IPS-15b (cell line): ENCODE measurements around the gene MRPL9.
"Not testable (repeated sequence)": the region's sequence is repeated elsewhere in the genome, so short reads cannot be mapped to it uniquely, and the experiment has no call there.

ENCODE experiments used
- H3K27me3 ChIP-seq: one replicate; pipeline ENCODE4 v1.6.1; 2013; ENCODE audit warnings: low read length; ENCODE audit not compliant: control insufficient read depth, insufficient read depth
- H3K36me3 ChIP-seq: one replicate; pipeline ENCODE4 v1.6.1; 2013; ENCODE audit warnings: low read length; ENCODE audit not compliant: control insufficient read depth, insufficient read depth
- H3K4me1 ChIP-seq: one replicate; pipeline ENCODE4 v1.6.1; 2013; ENCODE audit warnings: mild to moderate bottlenecking, low read length; ENCODE audit not compliant: control insufficient read depth, insufficient read depth
- H3K4me3 ChIP-seq: one replicate; pipeline ENCODE4 v1.5.1; 2013; ENCODE audit warnings: low read depth, low read length
- H3K9ac ChIP-seq: one replicate; pipeline ENCODE4 v1.6.1; 2013; ENCODE audit warnings: low read depth, mild to moderate bottlenecking, low read length
- H3K9me3 ChIP-seq: one replicate; pipeline ENCODE4 v1.6.1; 2013; ENCODE audit warnings: mild to moderate bottlenecking, low read length; ENCODE audit not compliant: control insufficient read depth, insufficient read depth

The MRPL9 gene

DNA sequence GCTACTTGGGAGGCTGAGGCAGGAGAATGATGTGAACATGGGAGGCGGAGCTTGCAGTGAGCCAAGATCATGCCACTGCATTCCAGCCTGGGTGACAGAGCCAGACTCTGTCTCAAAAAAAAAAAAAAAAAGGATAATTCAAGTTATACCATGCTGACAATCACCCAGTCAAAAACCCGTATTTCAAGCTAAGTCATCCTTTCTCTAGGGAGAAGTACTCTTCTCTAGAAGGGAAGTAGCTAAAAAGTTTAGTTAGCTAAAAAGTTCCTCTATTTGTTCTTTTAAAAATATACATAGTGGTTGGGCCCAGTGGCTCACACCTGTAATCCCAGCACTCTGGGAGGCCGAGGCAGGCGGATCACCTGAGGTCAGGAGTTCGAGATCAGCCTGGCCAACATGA is 17.4 kb upstream of the MRPL9 start:
- H3K36me3 ChIP-seq, H3K9ac ChIP-seq, H3K4me3 ChIP-seq, H3K9me3 ChIP-seq, H3K27me3 ChIP-seq, H3K4me1 ChIP-seq: not testable (repeated sequence)

DNA sequence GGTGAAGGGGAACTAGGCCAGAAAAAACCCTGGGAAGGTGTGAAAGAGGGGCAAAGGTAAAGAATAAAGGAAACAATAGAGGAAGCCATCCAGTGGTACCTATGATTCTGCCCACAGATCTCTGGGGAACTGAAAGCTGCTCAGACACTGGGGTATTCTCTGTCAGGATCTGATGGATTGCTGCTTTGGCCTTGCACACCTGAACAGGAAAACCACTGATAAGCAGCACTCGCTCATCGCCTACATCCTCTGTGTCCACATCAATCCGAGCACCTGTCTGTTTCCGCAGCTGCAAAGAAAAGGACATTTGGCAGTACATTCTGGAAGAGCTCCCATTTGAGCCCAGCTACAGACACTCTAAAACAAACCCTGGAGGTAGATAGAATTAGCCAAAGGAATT is 16.6 kb upstream of the MRPL9 start:
- Histone ChIP-seq H3K27me3 (no peaks in the 10 kb centered on the region), H3K4me3 (no peak overlapping the region), H3K36me3 (no peaks in the 10 kb centered on the region), H3K9ac (no peak overlapping the region), H3K9me3 (no peaks in the 10 kb centered on the region), H3K4me1 (no peaks in the 10 kb centered on the region)

DNA sequence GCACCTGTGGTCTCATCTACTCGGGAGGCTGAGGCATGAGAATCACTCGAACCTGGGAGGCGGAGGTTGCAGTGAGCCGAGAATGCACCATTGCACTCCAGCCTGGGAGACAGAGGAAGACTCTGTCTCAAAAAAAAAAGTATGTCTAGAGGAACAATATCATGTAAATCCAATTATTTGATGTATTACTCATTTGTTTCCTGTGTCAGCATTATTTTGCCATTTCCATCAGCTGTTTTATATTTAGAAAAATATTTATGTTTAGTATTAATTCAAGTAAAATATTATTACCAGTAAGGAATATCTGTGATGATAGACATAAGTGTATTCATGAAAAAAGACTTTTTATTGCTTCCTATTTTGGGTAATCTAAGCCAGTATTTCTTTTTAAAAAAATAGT is 14.0 kb upstream of the MRPL9 start:
- Histone ChIP-seq H3K4me1 (no peaks in the 10 kb centered on the region), H3K27me3 (no peaks in the 10 kb centered on the region), H3K4me3 (no peak overlapping the region), H3K9ac (no peak overlapping the region), H3K36me3 (peaks cover 6% of the 10 kb centered on the region), H3K9me3 (no peaks in the 10 kb centered on the region)

DNA sequence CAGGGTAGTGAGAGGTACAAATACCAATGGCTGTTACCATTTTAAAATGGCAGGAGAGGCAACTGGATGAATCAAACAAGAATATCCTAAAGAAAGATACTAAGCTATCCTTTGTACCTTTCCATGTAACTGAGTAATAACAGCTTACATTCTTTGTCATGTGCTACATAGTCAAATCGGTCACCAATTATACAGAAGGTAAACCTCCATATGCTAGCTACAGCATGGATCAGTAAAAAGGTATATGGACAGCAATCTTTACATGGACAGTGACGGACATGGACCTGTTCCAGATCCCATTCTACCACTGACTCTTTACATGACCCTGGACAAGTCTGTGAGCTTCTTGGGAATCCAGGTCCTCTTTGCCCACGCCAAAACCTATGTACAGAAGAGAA is 13.4 kb upstream of the MRPL9 start:
- no peak overlapping the region for H3K9ac ChIP-seq
- H3K4me3 ChIP-seq: no peak overlapping the region
- no peaks in the 10 kb centered on the region for H3K4me1 ChIP-seq
- H3K9me3 ChIP-seq: no peaks in the 10 kb centered on the region
- H3K36me3 ChIP-seq: peaks cover 6% of the 10 kb centered on the region
- no peaks in the 10 kb centered on the region for H3K27me3 ChIP-seq

DNA sequence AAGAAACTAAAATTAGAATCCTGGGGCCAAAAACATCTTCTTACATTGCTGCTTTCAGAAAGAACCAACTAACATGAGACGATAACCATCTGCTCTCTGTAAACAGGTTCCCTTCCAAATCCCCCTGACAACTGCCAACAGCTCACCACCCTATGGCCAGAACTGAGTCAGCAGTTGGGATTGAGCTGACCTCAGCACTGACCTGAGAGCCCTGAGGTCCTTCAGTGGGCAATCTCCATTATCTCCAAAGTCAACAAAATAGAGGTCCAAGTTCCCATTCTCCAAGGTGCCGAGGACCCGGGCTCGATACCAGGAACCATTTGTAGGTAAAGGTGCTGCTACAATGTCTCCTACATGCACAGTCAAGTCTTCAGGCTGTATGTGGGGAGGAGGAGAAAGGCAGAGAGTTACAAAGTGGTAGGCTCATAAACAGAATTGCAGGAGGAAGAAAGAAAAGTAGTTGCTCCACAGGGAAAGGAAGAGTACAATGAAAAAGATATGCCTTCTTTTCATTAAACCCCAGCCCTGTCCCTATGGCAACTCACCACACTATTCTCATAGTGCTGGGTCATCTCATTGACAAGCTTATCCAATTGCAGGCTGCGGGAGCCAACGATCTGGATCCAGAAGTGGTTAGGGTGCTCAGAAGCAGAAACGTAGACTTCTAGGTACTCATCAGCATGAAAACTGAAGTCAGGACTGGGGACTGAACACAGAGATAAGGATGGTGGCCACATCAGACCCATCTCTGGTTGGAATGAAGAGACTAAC is 12.8 kb upstream of the MRPL9 start:
- Histone ChIP-seq H3K27me3 (no peaks in the 10 kb centered on the region), H3K36me3 (peaks cover 6% of the 10 kb centered on the region), H3K9ac (no peak overlapping the region), H3K4me1 (no peaks in the 10 kb centered on the region), H3K9me3 (no peaks in the 10 kb centered on the region), H3K4me3 (no peak overlapping the region)

DNA sequence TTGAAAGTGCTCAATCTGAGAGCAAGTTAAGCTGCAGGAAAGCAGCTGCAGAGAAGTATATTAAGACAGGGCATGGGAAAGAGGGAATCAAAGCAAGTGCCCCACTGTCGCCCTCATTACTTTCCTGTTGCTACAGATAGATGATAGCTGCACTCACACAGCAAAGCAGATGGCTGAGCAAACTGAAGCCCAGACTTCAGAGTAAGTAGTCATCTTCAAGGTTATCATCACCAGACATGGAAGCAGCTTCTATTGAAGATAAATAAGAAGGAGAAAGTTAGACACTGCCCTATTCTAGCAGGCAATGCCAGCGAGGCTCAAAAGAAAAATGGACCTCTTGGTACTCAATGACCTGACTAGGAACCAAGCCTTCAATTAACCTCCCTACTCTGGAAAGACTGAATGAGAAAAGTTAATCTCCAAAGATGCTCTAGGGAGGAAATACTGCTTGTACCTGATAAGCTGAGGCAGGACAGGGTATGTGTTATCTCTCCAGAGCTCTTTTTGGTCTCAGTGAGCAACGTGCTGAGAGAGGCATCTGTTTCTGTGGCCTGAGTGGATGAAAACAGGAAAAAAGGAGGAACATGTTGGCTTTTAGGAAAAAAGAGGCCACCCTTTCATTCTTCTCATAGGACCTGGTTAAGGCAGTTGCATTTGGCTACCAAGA is 11.1 kb upstream of the MRPL9 start:
- Histone ChIP-seq H3K4me1 (no peaks in the 10 kb centered on the region), H3K9ac (no peak overlapping the region), H3K36me3 (peaks cover 6% of the 10 kb centered on the region), H3K4me3 (no peak overlapping the region), H3K27me3 (no peaks in the 10 kb centered on the region), H3K9me3 (no peaks in the 10 kb centered on the region)

DNA sequence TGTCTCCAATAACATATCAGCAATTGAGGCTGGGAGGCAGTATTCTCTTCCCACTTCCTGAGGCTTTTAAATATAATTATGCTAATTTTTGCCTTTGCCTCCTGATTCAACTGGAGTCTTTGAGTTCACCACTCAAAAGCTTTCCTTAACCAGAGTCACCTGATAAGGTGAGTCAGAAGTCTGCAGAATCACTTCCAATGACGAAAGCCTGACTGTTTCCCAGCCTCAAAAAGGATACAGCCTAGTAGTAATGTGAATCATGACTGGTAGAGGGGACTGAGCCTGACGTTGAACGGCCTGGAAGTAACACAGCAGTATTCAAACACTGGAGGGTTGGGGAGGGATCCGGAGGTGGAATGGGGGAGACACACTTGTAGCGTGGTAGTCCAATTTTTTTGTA is 10.4 kb upstream of the MRPL9 start:
- H3K36me3 ChIP-seq: peaks cover 6% of the 10 kb centered on the region
- H3K9ac ChIP-seq: no peak overlapping the region

DNA sequence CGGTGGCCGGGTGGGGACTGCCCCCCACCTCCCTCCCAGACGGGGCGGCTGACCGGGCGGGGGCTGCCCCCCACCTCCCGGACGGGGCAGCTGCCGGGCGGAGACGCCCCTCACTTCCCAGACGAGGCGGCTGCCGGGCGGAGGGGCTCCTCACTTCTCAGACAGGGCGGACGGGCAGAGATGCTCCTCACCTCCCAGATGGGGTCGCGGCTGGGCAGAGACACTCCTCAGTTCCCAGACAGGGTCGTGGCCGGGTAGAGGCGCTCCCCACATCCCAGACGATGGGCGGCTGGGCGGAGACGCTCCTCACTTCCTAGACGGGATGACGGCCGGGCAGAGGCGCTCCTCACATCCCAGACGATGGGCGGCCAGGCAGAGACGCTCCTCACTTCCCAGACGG is 6.0 kb upstream of the MRPL9 start:
- not testable (repeated sequence) for H3K27me3 ChIP-seq, H3K36me3 ChIP-seq, H3K9me3 ChIP-seq, H3K4me3 ChIP-seq, H3K4me1 ChIP-seq, H3K9ac ChIP-seq

More for the DNA sequence above, 10.4 kb upstream of the MRPL9 start:
- H3K4me1 ChIP-seq: no peaks in the 10 kb centered on the region
- no peaks in the 10 kb centered on the region for H3K27me3 ChIP-seq
- no peaks in the 10 kb centered on the region for H3K9me3 ChIP-seq
- no peak overlapping the region for H3K4me3 ChIP-seq

DNA sequence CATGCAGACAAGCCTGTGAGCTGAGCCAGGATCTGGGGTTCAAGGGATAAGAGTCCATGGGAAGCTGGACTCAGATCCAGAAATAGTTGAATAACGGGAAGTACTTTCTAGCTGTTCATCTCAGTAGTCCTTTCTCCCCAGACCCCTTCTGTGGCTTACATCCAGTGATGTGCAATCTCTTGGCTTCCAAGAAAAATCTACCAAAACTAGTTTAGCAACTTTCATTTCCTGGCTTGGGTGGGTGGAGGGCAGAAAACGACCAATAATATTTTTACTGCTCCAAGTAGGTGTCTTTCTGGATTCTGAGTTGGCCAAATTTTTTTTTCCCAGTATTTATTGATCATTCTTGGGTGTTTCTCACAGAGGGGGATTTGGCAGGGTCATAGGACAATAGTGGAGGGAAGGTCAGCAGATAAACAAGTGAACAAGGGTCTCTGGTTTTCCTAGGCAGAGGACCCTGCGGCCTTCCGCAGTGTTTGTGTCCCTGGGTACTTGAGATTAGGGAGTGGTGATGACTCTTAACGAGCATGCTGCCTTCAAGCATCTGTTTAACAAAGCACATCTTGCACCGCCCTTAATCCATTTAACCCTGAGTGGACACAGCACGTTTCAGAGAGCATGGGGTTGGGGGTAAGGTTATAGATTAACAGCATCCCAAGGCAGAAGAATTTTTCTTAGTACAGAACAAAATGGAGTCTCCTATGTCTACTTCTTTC is 5.2 kb upstream of the MRPL9 start:
- H3K9ac ChIP-seq, H3K27me3 ChIP-seq, H3K9me3 ChIP-seq, H3K36me3 ChIP-seq, H3K4me1 ChIP-seq, H3K4me3 ChIP-seq: not testable (repeated sequence)

DNA sequence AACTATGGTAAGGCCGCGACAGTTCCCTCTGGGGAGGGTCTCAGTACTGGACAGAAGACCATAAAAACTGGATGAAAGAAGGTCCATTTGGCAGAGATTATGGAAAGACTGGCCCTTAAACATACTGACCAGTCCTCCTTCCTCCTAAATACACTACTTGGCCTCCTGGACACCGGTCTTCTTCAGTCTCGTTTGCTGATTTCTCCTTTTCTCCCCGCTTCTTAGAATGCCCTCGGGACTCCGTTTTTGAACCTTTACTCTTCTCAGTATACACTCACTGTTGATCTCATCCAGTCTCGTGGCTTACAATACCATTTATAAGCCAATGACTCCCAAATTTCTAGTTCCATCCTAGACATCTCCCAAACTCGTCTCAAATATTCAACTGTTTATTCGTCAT is 694 bp upstream of the MRPL9 start:
- H3K4me1 ChIP-seq: peaks cover 7% of the 10 kb centered on the region
- H3K9ac ChIP-seq: peak overlapping the region; percentile 81
- peak overlapping the region; percentile 83 for H3K4me3 ChIP-seq
- peaks cover 7% of the 10 kb centered on the region for H3K36me3 ChIP-seq
- no peaks in the 10 kb centered on the region for H3K9me3 ChIP-seq
- no peaks in the 10 kb centered on the region for H3K27me3 ChIP-seq

DNA sequence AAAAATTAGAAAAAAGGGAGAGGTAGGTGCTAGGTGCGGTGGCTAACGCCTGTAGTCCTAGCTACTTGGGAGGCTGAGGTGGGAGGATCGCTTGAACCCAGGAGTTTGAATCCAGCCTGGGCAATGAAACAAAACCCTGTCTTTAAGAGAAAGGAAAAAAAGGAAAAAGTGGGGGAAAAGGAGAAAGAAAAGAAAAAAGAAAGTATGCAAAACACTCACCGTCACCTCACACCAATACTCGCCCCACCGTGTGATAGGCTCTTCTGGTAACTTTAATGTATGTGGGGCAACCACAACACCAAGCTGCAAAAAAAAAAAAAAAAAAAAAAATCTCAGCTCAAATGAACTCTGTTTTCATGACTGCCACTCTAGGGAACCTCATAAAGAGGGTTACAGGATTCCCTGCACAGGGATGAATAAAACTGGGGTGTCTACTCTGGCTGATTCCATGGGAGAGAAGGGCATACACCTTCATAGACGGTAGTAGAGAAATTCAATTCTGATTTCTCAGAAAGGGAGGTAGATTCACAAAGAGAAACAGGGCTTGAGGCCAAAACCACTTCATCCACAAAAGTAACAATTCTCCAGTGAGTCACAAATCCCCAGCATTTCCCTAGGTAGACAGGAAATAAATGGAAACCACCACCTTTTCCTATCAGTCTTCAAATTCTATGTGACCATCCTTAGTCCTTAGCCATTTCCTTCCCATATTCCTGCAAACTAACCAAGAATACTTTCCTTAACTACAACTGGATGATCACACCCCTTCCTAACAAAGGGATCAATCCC is 2.5 kb downstream of the MRPL9 start:
- Histone ChIP-seq H3K9ac (no peak overlapping the region), H3K36me3 (peaks cover 10% of the 10 kb centered on the region), H3K4me3 (no peak overlapping the region), H3K4me1 (peaks cover 7% of the 10 kb centered on the region), H3K27me3 (no peaks in the 10 kb centered on the region), H3K9me3 (no peaks in the 10 kb centered on the region)
